Upper lobe of left lung (tissue), 4 donors: ENCODE results near the gene MAP3K10.

Source experiments
- EP300 ChIP-seq, 4 donors: sonication (generic); formaldehyde crosslinking; IDR thresholded peaks; one replicate each; pipeline ENCODE4 v1.5.1; 2017; ENCODE audit warnings: antibody characterized with exemption in 4 of 4, control low read depth in 2 of 4
- POLR2A ChIP-seq, 4 donors: fragments of 450-650 bp; IDR thresholded peaks; one replicate each; pipeline ENCODE4 v1.5.1; 2016 to 2017; ENCODE audit warnings: antibody characterized with exemption in 4 of 4, mild to moderate bottlenecking in 2 of 4
- POLR2AphosphoS5 ChIP-seq, 2 donors: sonication (generic); formaldehyde crosslinking; IDR thresholded peaks; one replicate each; pipeline ENCODE4 v1.5.1; 2017; ENCODE audit warnings: antibody characterized with exemption in 2 of 2
- TF ChIP-seq, protein P1 (sequence below), 6 experiments: fragments of 450-650 bp in 4 of 6; fragments of 200-600 bp in 2 of 6; sonication (generic) in 2 of 6; IDR thresholded peaks; one replicate each; pipeline ENCODE4 v1.5.1; 2016 to 2019; ENCODE audit warnings: antibody characterized with exemption in 6 of 6

DNA sequence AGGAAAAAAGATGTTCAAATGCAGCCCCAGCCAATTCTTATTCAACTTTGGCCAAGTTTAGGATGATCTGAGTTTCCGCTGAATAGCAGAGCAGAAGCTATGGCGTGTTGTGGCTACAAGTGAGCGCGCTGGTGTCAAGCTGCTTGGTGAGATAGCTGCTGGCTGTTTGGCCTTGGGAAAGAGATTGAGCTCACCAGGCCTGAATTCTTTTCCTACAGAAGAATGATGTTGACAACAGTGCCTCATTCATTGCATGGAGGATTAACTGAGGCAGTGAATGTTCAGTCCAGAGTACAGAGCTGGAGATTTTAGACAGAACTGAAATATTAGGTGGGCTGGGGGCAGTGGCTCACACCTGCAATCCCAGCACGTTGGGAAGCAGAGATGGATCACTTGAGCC lies 31.5 kb upstream of the MAP3K10 start:
- TF ChIP-seq, protein P1, sequence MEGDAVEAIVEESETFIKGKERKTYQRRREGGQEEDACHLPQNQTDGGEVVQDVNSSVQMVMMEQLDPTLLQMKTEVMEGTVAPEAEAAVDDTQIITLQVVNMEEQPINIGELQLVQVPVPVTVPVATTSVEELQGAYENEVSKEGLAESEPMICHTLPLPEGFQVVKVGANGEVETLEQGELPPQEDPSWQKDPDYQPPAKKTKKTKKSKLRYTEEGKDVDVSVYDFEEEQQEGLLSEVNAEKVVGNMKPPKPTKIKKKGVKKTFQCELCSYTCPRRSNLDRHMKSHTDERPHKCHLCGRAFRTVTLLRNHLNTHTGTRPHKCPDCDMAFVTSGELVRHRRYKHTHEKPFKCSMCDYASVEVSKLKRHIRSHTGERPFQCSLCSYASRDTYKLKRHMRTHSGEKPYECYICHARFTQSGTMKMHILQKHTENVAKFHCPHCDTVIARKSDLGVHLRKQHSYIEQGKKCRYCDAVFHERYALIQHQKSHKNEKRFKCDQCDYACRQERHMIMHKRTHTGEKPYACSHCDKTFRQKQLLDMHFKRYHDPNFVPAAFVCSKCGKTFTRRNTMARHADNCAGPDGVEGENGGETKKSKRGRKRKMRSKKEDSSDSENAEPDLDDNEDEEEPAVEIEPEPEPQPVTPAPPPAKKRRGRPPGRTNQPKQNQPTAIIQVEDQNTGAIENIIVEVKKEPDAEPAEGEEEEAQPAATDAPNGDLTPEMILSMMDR (IDR thresholded peaks at IDR 0.05), result no peak
- TF ChIP-seq POLR2A (IDR thresholded peaks at IDR 0.05), result no peak
- no peak for TF ChIP-seq POLR2AphosphoS5 (IDR thresholded peaks at IDR 0.05)
- no peak for TF ChIP-seq EP300 (IDR thresholded peaks at IDR 0.05)
